Karpas-422 (cell line): ENCODE measurements around the gene RUFY3. TPM values are rescaled to one million over a fixed set of nuclear protein-coding genes. Genes with fewer than 3 reads are reported as not detected.
A peak's percentile ranks its signal among the peaks of the same experiment; 100 is the strongest.
"Not testable (repeated sequence)": the region's sequence is repeated elsewhere in the genome, so short reads cannot be mapped to it uniquely, and the experiment has no call there.

ENCODE experiments used
- DNase-seq: peaks from one replicate; pipeline ENCODE4 v3.0.0-alpha.2; 2015
- H2AFZ ChIP-seq: fragments of 200-600 bp; sonication (generic); 2 replicates; pipeline ENCODE4 v1.6.1; 2014; ENCODE audit warnings: antibody characterized with exemption, low read length, mixed read lengths
- H3K27ac ChIP-seq: fragments of 200-600 bp; sonication (generic); 2 replicates; pipeline ENCODE4 v1.5.1; 2014; ENCODE audit warnings: mild to moderate bottlenecking, low read length, moderate library complexity
- H3K27me3 ChIP-seq: fragments of 200-600 bp; sonication (generic); 2 replicates; pipeline ENCODE4 v1.6.1; 2014; ENCODE audit warnings: low read length, mixed read lengths
- H3K36me3 ChIP-seq: fragments of 200-600 bp; sonication (generic); 2 replicates; pipeline ENCODE4 v1.6.1; 2014; ENCODE audit warnings: low read length, mixed read lengths; ENCODE audit not compliant: insufficient read depth
- H3K4me1 ChIP-seq: fragments of 200-600 bp; sonication (generic); 2 replicates; pipeline ENCODE4 v1.6.1; 2014; ENCODE audit warnings: mild to moderate bottlenecking, low read length, mixed read lengths
- H3K4me2 ChIP-seq: fragments of 200-600 bp; sonication (generic); 2 replicates; pipeline ENCODE4 v1.6.1; 2014; ENCODE audit warnings: low read length, low read depth, mild to moderate bottlenecking; ENCODE audit not compliant: poor library complexity, severe bottlenecking
- H3K4me3 ChIP-seq: fragments of 200-600 bp; sonication (generic); 2 replicates; pipeline ENCODE4 v1.5.1; 2014; ENCODE audit warnings: mild to moderate bottlenecking, antibody characterized with exemption, low read length, mixed read lengths
- H3K79me2 ChIP-seq: fragments of 200-600 bp; sonication (generic); 2 replicates; pipeline ENCODE4 v1.6.1; 2014; ENCODE audit warnings: mild to moderate bottlenecking, low read length, mixed read lengths
- H3K9ac ChIP-seq: fragments of 200-600 bp; sonication (generic); 2 replicates; pipeline ENCODE4 v1.6.0; 2014; ENCODE audit warnings: low read length
- H3K9me2 ChIP-seq: fragments of 200-600 bp; sonication (generic), shearing (Covaris generic); replicated peaks from 2 replicates; pipeline ENCODE4 v1.6.0; 2014; ENCODE audit warnings: mild to moderate bottlenecking, low read length, moderate library complexity; ENCODE audit not compliant: insufficient read depth
- H3K9me3 ChIP-seq: fragments of 300-700, 200-600 bp; sonication (generic); 2 replicates; pipeline ENCODE4 v1.6.1; 2014; ENCODE audit warnings: low read length, mixed read lengths
- H4K20me1 ChIP-seq: fragments of 200-600 bp; sonication (generic); 2 replicates; pipeline ENCODE4 v1.6.1; 2014; ENCODE audit warnings: mild to moderate bottlenecking, antibody characterized with exemption, low read length, low read depth; ENCODE audit not compliant: insufficient read depth
- total RNA-seq: library from RNA; depleted of rRNA; stranded (reverse); fragments of >200 nt; shearing (Covaris generic); gene quantifications from 2 replicates; pipeline ENCODE4 v1.2.3, GENCODE V29; 2014; ENCODE audit warnings: low replicate concordance

Gene RUFY3
- total RNA-seq, 1 experiment from 2014 or later = 26.9 TPM

GRCh38 chr4:70687392-70687791, 34.4 kb upstream of the RUFY3 start:
- Histone ChIP-seq H3K4me2 (peak overlapping the region; percentile 95), H3K4me1 (peaks cover 30% of the 10 kb centered on the region), H3K9me3 (no peaks in the 10 kb centered on the region), H3K9me2 (no peaks in the 10 kb centered on the region), H3K9ac (peak overlapping the region; percentile 95), H3K27ac (peak overlapping the region; percentile 88), H4K20me1 (peaks cover 19% of the 10 kb centered on the region), H2AFZ (peak overlapping the region; percentile 90), H3K79me2 (peaks cover 46% of the 10 kb centered on the region), H3K27me3 (no peaks in the 10 kb centered on the region), H3K36me3 (peaks cover 13% of the 10 kb centered on the region; the same call in 1 of the 2 replicates), H3K4me3 (peak overlapping the region; percentile 96)
- DNase-seq = peak; percentile 53

GRCh38 chr4:70687821-70688794, 33.7 kb upstream of the RUFY3 start, which contains the start of gene UTP3:
Gene UTP3, plus strand, starts transcription at chr4:70688532. Its CDS starts 146 bp downstream, at chr4:70688678.
- H3K4me2 ChIP-seq = peak within 1 kb of the TSS; percentile 95
- peaks cover 30% of the 10 kb centered on the region for H3K4me1 ChIP-seq
- H3K27ac ChIP-seq = peak within 1 kb of the TSS; percentile 88
- peak within 1 kb of the TSS; percentile 96 for H3K4me3 ChIP-seq
- no peaks in the 10 kb centered on the region for H3K27me3 ChIP-seq
- peaks cover 20% of the 10 kb centered on the region; the same call in 1 of the 2 replicates for H3K36me3 ChIP-seq
- H3K9me3 ChIP-seq = no peaks in the 10 kb centered on the region
- H3K79me2 ChIP-seq = peaks cover 46% of the 10 kb centered on the region
- H4K20me1 ChIP-seq = peaks cover 19% of the 10 kb centered on the region
- H2AFZ ChIP-seq = peak within 1 kb of the TSS; percentile 90
- H3K9ac ChIP-seq = peak within 1 kb of the TSS; percentile 95
- peak; percentile 98 for DNase-seq
- no peaks in the 10 kb centered on the region for H3K9me2 ChIP-seq

DNA sequence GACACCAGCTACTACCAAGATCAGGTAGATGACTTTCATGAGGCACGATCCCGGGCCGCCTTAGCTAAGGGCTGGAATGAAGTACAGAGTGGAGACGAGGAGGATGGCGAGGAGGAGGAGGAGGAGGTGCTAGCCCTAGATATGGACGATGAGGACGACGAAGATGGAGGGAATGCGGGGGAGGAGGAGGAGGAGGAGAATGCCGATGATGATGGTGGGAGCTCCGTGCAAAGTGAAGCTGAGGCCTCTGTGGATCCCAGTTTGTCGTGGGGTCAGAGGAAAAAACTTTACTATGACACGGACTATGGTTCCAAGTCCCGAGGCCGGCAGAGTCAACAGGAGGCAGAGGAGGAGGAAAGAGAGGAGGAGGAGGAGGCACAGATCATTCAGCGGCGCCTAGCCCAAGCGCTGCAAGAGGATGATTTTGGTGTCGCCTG, 33.0 kb upstream of the RUFY3 start:
- DNase-seq = no peak
- Histone ChIP-seq H3K9me2 (no peaks in the 10 kb centered on the region), H3K9me3 (no peaks in the 10 kb centered on the region), H3K79me2 (peaks cover 46% of the 10 kb centered on the region), H3K36me3 (peaks cover 20% of the 10 kb centered on the region; the same call in 1 of the 2 replicates), H3K4me1 (peaks cover 30% of the 10 kb centered on the region), H3K9ac (peak overlapping the region; percentile 95), H4K20me1 (peaks cover 19% of the 10 kb centered on the region), H3K27ac (peak overlapping the region; percentile 88), H2AFZ (peak overlapping the region; percentile 35; the same call in 1 of the 2 replicates), H3K27me3 (no peaks in the 10 kb centered on the region), H3K4me2 (peak overlapping the region; percentile 95), H3K4me3 (peak overlapping the region; percentile 96)

DNA sequence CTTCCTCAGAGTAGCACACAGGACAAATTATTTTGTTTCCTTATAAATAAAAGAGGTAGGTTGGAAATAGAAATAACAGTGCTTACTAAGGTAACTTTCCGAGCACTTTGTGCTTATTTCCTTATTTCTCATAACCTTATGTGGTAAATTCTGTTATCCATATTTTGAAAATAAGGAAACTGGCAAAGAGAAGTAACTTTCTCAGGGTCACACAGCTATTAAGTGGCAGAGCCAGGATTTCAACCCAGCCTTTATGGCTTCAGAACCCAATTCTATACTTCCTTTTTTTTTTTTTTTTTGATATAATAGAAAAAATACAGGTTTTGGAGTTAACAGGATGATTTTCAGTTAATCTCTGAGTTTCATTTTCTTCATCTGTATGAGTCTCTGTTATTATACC, 30.1 kb upstream of the RUFY3 start:
- Histone ChIP-seq H3K4me1 (peaks cover 28% of the 10 kb centered on the region), H3K27ac (no peak overlapping the region), H3K36me3 (peaks cover 20% of the 10 kb centered on the region; the same call in 1 of the 2 replicates), H4K20me1 (peaks cover 19% of the 10 kb centered on the region), H3K9ac (no peak overlapping the region), H2AFZ (no peak overlapping the region), H3K9me3 (no peaks in the 10 kb centered on the region), H3K27me3 (no peaks in the 10 kb centered on the region), H3K79me2 (peaks cover 46% of the 10 kb centered on the region), H3K9me2 (no peaks in the 10 kb centered on the region), H3K4me3 (no peak overlapping the region), H3K4me2 (peak overlapping the region; percentile 18)
- DNase-seq = no peak

GRCh38 chr4:70694633-70695032, 27.1 kb upstream of the RUFY3 start:
- not testable (repeated sequence) for H3K27ac ChIP-seq, H2AFZ ChIP-seq, H3K9ac ChIP-seq, H4K20me1 ChIP-seq, H3K27me3 ChIP-seq, H3K9me3 ChIP-seq, H3K9me2 ChIP-seq, H3K4me2 ChIP-seq, DNase-seq, H3K4me3 ChIP-seq
- peaks cover 18% of the 10 kb centered on the region for H3K4me1 ChIP-seq
- H3K36me3 ChIP-seq = peaks cover 20% of the 10 kb centered on the region; the same call in 1 of the 2 replicates
- H3K79me2 ChIP-seq = peaks cover 25% of the 10 kb centered on the region

DNA sequence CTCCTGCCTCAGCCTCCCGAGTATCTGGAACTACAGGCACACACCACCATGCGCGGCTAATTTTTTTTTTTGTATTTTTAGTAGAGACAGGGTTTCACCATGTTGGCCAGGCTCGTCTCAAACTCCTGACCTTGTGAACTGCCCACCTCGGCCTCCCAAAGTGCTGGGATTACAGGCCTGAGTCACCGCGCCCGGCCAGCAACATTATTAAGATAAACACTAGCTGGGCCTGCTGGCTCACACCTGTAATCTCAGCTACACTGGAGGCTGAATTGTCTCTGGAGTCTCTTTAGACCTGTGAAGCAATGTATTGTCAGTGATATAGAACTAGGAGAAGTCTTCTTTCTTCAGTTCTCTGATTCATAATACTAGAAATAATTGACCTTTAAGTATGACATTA, 23.3 kb upstream of the RUFY3 start:
- H4K20me1 ChIP-seq, H3K79me2 ChIP-seq, H3K4me3 ChIP-seq, H3K4me2 ChIP-seq, DNase-seq, H3K27me3 ChIP-seq, H3K9me2 ChIP-seq, H3K9me3 ChIP-seq, H3K9ac ChIP-seq, H3K27ac ChIP-seq, H2AFZ ChIP-seq, H3K36me3 ChIP-seq: not testable (repeated sequence)
- H3K4me1 ChIP-seq = peaks cover 11% of the 10 kb centered on the region

- Histone ChIP-seq H3K4me3 (no peak overlapping the region), H3K9me3 (no peaks in the 10 kb centered on the region), H2AFZ (no peak overlapping the region), H3K36me3 (no peaks in the 10 kb centered on the region), H3K4me1 (peaks cover 26% of the 10 kb centered on the region), H4K20me1 (no peaks in the 10 kb centered on the region), H3K27me3 (no peaks in the 10 kb centered on the region), H3K9me2 (no peaks in the 10 kb centered on the region), H3K4me2 (no peak overlapping the region), H3K9ac (no peak overlapping the region), H3K79me2 (no peaks in the 10 kb centered on the region), H3K27ac (no peak overlapping the region)
- DNase-seq = no peak
These were observed 21.1 kb upstream of the RUFY3 start for GRCh38 chr4:70700712-70701111.

GRCh38 chr4:70701271-70701670, 20.5 kb upstream of the RUFY3 start:
- Histone ChIP-seq H3K36me3 (no peaks in the 10 kb centered on the region), H3K9me2 (no peaks in the 10 kb centered on the region), H3K4me1 (peaks cover 32% of the 10 kb centered on the region), H3K9me3 (no peaks in the 10 kb centered on the region), H3K27ac (peak overlapping the region; percentile 38; the same call in 1 of the 2 replicates), H3K4me3 (no peak overlapping the region), H4K20me1 (no peaks in the 10 kb centered on the region), H2AFZ (no peak overlapping the region; the same call in 1 of the 2 replicates), H3K4me2 (peak overlapping the region; percentile 13), H3K79me2 (0 out of 2 replicates have a peak, but pooled peaks cover under 1% of the 10 kb centered on the region), H3K27me3 (no peaks in the 10 kb centered on the region), H3K9ac (no peak overlapping the region)
- no peak for DNase-seq
